GM19452 (cell line): ENCODE data around the gene MUC5AC.
"Not testable (repeated sequence)": the region's sequence is repeated elsewhere in the genome, so short reads cannot be mapped to it uniquely, and the experiment has no call there.

ENCODE experiments used
- ATAC-seq: cut with Tn5 transposase; IDR thresholded peaks from one replicate; pipeline ENCODE4 v1.9.1; 2021; ENCODE audit not compliant: unreplicated experiment

MUC5AC gene

DNA sequence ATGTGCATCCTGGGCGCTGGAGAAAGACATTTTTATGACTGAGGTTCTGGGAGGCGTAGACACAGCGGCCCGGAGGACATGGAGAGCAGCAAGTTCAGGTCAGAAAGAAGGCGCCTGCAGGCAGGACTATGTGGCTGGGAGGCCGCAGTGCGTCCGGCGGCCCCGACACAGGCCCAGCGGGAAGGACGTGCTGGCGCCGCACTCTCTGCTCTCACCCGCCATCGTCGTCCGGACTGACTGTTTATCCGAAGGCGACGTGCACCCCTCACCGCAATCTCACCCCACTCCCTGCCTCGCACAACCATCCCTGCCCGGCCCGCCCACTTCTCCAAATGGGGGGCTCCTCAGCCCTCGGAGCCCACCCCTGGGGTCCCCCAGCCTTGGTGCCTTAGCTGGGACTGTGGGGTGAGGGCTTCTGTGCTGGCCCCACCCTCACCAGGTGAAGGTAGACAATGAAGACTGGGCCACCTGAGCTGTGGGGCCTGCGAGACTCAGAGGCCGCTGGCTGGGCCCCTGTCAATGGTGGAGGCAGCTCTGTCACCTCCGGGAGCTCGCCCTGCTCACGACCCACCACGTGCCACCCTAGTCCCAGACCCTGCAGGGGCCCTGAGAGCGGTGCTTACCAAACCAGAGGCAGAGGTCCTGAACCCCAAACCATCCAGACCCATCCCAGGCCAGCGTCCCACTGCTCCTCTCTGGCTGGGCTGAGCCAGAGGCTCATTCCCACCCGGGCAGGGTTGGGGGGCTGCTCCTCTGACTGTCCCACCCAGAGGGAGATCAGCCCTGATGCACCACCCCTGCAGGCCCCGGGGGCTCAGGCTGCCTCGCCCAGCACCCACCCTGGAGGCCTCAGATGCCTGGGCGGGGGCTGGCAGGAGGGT, 48.9 kb downstream of the MUC5AC start:
- no peak for ATAC-seq

DNA sequence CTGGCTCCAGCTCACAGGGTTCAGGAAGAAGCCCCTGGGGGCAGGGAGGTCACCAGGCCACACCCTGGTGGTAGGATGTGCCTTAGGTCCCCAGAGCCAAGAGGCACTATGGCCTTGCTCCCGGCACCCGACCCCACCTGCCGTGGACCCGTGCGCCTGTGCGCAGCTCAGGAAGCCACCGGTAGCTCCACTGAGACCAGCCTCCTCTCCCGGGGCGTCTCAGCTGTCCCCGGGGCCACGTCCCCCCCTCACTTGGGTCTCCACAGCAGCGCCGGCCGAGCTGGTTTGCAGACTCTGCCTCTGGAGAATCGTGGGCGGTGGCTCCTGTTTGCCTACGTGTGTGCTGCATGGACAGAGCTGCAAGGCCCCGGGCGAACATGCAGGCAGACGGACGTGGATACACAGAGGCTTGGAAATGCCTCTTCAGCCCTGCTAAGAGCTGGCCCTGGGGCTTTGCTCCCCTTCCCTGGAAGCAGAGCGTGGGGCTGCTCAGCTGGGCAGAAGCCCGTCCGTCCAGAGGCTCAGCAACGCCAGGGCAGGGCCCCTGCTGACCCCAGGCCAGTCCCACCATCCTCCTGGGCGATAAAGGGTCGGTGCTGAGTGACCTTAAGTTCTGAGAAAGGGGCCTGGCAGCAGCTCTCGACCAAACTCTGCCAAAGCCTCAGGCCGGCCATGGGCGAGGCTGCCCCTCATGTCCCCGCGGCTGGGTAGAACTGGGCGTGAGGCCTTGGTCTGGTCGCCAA, 49.8 kb downstream of the MUC5AC start:
- no peak for ATAC-seq

GRCh38 chr11:1208144-1208393, 50.3 kb downstream of the MUC5AC start:
- ATAC-seq = no peak

GRCh38 chr11:1208394-1209261, 50.9 kb downstream of the MUC5AC start:
- no peak for ATAC-seq

- no peak for ATAC-seq
These were observed 51.8 kb downstream of the MUC5AC start for GRCh38 chr11:1209371-1210057.

DNA sequence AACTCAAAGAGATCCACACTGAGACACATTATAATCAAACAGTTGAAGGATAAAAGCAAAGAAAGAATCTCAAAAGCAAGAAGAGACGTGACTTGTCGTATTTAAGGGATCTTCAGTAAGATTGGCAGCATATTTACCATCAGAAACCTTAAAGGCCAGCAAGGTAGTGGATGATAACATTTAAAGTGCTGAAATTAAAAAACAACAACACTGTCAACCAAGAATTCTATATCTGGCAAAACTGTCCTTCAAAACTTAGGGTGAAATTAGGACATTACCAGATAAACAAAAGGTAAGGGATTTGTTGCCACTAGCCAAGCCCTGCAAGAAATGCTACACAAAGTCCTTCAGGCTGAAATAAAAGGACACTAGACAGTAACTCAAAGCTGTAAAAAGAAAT, 54.1 kb downstream of the MUC5AC start:
- no peak for ATAC-seq

DNA sequence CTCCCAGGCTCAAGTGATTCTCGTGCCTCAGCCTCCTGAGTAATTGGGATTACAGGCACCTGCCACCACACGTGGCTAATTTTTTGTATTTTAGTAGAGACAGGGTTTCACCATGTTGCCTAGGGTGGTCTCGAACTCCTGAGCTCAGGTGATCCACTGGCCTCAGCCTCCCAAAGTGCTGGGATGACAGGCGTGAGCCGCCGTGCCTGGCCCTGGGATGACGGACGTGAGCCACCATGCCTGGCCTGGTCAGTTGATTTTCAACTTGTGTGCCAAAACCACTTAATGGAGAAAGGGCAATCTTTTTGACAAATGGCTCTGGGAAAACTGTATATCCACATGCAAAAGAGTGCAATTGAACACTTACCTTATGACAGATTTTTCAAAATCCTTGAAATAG, 58.1 kb downstream of the MUC5AC start:
- not testable (repeated sequence) for ATAC-seq

GRCh38 chr11:1217151-1217550, 59.4 kb downstream of the MUC5AC start:
- no peak for ATAC-seq

DNA sequence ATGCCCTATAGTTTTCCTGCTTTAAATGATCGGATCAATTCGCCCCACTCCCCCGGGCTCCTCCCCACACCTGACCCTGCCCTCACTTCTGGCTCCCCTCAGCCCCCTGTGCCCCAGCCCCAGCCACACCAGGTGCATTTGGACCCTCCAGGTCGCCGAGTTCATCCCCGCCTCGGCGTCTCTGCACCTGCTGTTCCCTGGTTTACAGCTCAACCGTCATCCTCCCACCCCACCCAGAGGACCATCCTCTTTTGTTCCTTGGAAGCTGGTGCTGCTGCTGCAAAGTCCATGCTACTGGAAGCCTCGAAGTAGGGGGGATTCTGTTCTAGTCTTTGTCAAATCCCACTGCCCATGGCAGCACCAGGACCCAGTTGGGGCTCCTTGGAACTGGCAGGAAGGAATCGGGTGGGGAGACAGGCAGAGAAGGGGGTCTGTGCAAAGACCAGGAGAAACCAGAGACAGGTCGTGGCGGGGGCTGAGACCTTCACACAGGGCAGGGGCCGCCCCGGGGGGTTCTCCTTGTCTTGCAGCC, 60.6 kb downstream of the MUC5AC start:
- ATAC-seq = no peak

DNA sequence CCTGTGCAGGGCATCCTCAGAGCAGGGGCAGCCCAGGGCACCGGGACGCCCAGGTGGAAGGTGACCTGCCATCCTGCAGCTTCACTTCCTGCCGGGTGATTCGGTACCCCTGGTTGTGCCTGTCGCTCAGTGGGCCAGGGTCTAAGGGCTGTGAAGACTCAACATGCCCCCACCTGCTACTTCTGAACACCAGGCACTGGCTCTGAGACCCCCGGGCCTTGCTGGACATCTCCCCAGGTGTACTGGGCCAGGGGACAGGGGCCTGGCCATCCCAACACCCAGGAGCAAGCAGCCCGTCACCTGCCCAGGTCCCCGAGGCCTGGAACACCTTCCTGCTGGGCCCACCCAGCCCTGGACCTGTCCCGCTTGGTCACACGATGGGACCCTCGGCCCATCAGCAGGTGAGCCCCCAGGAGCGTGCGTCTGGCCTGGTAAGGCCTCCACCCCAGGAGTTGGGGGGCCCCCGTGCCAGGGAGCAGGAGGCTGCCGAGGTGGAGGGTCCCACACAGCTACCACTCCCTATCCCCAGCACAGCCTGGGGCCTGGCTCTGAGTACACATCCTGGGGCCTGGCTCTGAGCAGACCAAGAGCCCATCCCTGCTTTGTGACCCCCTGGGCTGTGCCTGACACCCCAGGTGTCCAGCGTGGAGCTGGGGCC, 61.2 kb downstream of the MUC5AC start:
- no peak for ATAC-seq

GRCh38 chr11:1219446-1219833, 61.7 kb downstream of the MUC5AC start:
- ATAC-seq = no peak

- no peak for ATAC-seq
These were observed 62.4 kb downstream of the MUC5AC start for GRCh38 chr11:1219834-1220815.

GRCh38 chr11:1220941-1221721, 63.4 kb downstream of the MUC5AC start:
- no peak for ATAC-seq

GRCh38 chr11:1221848-1222311, 64.1 kb downstream of the MUC5AC start:
- no peak for ATAC-seq

DNA sequence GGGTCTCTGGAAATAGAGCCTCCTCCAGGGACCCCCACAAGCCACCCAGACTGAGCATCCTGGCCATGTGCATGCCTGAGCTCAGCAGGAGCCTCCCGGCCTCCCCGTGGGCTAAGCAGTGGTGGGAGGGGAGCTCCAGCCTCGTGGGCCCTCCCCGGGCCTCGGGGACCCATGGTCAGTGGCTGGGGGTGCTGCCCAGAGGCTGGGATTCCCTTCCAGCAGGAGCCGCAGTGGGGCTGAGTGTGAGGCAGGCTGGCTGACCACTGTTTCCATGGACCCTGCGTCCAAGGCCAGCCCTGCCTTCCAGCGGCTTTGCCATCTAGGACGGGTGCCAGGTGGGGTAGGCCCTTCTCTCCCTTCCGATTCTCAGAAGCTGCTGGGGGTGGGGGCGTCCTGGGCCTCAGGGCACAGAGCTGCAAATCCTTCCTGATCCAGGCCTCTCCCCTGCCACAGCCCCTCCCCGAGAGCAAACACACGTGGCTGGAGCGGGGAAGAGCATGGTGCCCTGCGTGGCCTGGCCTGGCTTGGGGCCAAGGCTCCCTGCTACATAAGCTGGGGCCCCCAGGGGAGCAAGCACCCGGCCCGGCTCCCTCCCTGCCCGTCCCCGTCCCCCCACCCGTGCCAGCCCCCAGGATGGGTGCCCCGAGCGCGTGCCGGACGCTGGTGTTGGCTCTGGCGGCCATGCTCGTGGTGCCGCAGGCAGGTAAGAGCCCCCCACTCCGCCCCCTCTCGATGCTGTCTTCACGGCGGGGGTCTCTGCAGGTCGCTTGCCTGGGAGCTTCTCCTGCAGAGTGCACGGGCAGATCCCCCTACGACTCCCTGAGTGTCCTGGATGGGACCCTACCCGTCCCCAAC, 65.0 kb downstream of the MUC5AC start, which contains the start of gene MUC5B:
TSS of gene MUC5B (plus strand) at position 576 of the 855 bp plus-strand sequence. CDS start at position 634, 58 bp downstream.
- ATAC-seq = no peak

DNA sequence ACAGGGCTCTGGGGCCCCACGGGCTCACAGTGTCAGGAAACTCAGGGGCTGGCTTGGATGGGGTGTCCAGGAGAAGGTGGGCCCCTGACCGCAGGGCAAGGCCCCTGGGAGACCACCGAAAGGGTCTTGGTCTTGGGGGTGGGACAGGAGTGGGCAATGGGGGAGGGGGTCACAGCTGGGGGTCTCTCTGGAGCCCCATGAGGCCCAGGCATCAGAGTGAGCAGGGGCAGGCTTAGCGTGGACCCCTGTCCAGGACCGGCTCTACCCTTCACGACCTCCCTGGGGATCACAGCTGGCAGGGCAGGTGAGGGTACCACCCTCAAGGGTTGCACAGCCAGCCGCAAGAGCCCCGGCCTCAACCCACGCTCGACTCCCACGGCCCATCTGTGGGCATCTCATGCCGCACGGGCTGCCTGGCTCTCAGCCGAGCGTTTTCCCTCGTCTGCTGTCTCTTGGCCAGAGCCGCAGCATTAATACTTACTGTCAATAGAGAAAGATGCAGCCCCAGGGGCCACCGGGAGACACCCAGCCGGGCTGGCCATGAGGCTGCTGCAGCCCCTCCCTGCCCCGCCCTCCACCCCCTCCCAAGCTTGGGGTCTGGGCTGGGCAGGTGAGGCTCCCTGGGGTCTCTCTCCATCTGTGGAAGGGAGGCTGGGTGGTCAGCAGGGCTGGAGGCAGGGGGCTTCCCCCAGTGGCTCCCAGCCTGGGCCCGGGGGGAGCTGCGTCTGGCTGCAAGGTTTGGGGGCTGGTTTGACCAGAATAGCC, 65.8 kb downstream of the MUC5AC start:
- ATAC-seq = no peak
